Measurements from ENCODE around the gene MRO.

GRCh38 chr18:50792885-50793284 lies 26.9 kb downstream of the MRO start:
- TF ChIP-seq CTCF (IDR thresholded peaks at IDR 0.05) (no peak), POLR2A (IDR thresholded peaks at IDR 0.05) (no peak)

All from uterus (tissue), 2 donors.